NCI-H2107 (cell line): Measurements from ENCODE around the gene SEMA5A.

Experiments
- DNase-seq: peaks from one replicate; lab custom pipeline; 2025; lab: John Stamatoyannopoulos, UW

Gene SEMA5A

DNA sequence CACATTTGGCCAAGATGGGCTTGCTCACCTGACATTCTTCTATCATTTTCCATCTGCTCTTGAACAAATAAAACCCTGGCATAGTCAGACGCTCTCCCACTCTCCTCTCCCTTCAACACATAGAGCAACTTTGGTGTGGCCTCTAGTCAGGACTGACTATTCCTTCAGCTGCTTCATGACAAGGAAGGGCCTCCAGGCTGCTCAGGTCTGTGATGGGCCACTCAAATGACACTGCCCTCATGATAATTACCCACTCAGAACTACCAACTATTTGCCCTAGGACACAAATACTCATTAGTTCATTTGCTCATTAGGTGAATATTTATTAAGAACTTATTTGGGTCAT is 376.3 kb downstream of the SEMA5A start:
- DNase-seq: no peak

GRCh38 chr5:9168791-9169556 is 376.9 kb downstream of the SEMA5A start:
- DNase-seq: no peak

- no peak for DNase-seq
Observed at GRCh38 chr5:9166202-9167112, 379.4 kb downstream of the SEMA5A start.

DNA sequence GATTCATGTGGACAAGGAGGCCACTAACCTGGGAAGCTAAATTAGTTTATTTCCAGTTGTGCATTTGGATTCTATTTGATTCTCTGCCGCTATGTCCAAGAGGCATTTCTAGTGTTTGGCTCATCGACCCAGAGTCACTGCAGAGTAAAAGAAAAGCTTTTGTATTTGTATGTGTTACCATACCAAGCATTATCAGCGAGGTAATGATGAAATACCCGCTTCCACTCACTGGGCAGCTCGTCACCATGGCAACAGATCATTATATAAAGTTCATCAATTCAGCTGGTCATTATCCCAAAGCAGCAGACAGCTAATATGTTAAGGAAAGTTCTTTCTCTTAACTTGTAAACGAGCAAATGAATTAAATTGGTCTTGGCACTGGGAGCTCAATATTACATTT is 380.3 kb downstream of the SEMA5A start:
- no peak for DNase-seq

DNA sequence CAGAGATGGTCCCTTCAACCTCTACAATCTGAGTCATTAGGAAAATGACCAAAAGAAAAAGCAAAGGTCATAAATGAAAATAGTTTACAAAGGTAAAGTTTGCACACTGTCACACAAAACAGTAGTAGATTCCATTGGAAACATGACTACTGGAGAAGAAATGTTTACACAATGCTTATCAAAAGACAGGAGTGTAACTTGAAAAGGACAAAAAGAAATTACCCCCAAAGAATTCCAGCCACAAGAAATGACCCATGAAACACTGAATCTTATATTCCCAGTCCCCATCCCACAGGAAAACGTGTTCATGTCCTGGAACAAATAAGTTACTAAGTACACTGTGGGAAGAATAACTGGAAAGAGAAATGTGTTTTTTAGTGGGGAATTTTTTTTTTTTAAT is 385.1 kb downstream of the SEMA5A start:
- no peak for DNase-seq

- no peak for DNase-seq
Observed at GRCh38 chr5:9157811-9158210, 388.1 kb downstream of the SEMA5A start.

DNA sequence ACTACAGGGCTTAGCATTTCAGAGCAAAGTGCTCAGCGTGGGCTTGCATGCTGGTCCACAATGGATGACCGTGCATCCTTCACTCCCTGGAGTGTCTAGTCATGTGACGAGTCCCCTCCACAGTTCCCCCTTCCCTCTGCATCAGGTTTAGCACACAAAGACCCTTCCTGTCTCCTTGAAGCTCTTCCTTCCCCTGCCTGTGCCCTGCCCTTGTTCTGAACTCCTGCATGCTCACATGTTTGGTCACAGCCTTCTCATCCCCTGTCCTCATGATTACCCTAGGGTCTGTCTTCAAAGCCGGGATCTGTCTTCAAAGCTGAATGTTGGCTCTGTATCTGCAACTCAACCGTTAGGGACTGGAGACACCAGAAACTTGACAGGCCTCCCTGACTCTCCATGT is 388.9 kb downstream of the SEMA5A start:
- DNase-seq: no peak

GRCh38 chr5:9156282-9156681 is 389.6 kb downstream of the SEMA5A start:
- no peak for DNase-seq

DNA sequence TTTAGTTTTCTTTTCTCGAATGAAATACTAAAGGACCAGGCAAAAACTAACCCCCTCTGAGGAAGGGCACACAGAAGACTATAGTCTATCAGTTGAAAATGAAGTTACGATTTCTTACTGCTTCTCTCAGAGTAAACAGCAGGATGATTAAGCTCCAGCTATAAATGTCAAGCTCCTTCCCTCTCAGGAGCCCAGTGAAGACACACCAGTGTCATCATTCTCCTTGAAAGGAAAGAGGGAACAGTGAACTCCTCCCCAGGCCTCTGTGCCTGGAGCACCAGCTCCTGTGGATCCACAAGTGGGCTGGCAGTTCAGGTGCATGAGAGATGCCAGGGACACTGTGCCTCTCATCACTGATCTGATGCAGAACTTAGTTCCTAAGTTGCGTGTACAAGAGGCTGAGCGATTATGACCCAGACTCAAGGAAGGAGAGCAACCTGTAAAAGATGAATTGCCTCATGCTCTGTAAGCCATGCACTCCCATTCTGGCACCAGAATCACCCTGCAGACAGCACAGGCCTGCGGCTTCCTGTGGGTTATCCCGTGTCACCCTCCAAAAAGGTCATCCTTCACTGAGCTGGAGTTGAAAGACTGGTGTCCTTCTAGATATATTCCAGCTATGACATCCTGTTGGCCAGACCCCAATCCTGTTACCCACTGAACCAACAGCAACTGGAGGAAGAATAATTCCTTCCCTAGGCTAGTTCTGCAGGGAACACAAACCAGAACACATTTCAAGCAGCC is 394.0 kb downstream of the SEMA5A start:
- DNase-seq: no peak

DNA sequence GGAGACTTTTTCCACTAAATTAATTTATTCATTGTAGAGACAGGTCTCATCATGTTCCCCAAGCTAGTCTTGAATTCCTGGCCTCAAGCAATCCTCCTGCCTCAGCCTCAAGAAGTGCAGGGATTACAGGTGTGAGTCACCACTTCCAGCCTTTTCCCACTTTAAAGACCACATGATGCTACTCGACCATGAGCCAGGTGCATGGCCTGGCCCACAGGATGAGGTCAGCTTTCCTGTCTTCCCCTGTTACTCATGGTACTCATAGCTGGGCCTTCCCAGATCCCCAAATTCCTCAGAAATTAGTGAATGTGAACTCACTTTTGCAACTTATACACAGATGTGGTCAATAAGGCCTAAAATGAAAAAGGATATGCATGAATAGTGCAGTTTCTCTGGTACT is 395.9 kb downstream of the SEMA5A start:
- DNase-seq: no peak

DNA sequence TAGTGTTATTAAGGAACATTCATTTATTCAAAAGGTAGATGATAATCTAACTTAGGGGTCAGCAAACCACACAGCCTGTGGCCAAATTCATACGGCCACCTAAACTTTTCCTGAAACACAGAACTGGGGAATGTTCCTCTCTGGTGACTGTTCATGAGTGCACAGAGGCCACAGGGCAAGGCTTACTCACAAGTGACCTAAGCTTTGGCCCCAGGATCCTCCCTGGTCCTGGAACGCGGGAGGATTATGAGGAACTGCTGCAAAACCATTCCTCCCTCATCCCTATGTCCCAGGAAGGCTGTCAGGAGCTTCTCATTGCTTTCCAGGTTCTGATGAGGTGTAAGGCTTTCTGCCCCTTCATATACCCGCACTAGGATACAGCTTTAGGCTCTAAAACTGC is 397.6 kb downstream of the SEMA5A start:
- no peak for DNase-seq

DNA sequence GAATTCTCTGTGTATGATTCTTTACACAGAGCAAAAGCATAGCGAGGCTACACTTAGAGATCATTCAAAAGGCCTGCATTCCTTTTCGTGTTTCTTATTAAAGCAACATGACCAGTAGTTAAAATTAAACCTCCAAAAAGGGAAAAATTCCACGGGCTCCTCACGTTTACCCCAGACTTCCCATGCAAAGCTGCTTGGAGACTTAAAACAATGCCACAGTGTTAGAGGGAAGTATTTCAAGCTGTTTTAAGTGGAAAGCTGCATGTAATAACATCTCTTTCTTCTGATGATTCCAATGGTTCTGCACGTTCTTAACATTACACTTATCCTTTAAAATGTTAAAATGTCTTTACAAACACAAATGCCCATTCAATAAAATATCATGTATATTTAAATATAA is 405.2 kb downstream of the SEMA5A start:
- DNase-seq: no peak

- no peak for DNase-seq
Observed at GRCh38 chr5:9140202-9140601, 405.7 kb downstream of the SEMA5A start.

DNA sequence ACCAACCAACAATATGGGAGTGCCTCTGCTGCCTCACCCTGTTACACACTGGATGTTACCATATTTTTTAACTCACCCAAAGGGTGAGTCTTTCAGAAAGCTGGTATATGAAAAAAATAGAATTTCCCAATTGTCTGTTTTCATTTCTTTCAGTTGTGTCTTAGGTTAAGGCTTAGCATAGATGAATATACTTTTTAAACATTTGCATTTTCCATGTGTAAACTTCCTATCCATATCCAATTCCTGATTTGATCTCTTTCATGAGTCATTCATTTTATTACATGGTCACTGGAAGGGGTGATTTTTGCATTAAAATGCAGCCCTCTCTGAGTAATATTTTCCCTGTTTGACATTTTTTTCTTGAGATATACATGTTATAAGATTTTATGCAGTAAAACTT is 406.5 kb downstream of the SEMA5A start:
- no peak for DNase-seq

DNA sequence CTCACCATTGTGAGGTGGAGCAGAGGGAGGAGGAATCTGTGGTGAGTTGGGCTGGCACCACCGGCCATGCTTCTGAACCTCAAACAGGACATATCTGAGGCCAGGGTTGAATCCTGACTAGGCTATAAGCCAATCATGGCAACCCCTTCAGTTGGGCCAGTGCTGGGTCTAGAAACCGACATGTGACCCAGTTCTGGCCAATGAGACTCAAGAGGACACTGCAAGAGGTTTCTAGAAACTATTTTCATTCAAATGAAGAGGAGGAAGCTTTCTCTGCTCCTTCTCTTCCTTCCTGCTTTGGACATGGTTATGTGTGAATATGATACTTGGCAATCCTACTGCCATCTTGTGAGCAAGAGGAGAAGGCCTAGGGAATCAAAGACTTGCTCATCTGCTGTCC is 417.7 kb downstream of the SEMA5A start:
- no peak for DNase-seq

- no peak for DNase-seq
Observed at GRCh38 chr5:9126490-9126889, 419.4 kb downstream of the SEMA5A start.

DNA sequence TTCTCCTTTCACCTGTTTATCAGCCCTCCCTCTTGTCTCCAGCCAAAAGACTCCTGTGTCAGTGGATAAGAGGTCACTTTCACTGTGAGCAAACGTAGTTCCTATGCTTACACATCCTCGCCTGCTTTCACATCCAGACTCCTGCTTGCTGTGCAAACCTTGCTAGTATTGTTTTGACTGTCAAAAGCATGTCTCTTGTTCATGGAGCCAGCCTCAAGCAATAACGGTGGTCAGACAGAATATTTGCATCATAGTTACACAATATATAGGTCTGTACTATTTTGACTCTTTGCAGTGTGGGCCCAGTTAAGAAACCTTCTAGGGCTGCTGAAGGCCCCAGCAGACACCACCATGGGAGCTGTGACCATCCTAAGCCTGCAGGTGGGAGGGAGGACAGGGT is 420.0 kb downstream of the SEMA5A start:
- no peak for DNase-seq

GRCh38 chr5:9124838-9125237 is 421.0 kb downstream of the SEMA5A start:
- DNase-seq: no peak

DNA sequence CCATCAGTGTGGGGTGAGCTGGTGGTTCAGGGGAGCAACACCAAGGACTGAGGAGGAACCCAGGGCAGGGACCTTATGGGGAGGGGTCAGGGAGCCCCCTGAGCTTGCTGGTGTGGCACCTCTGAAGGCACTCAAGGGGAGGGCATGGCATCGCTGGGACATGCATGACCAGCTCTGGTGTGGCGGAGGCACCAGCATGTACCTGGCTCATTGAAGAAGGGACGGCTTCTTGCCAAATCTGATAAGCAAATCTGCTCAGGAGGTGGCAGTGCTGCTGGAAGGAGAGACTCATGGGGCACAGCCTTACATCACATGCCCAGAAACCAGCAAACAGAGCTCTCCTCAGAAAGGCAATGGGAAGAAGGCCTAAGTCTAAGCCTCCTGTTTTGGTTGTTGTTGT is 421.8 kb downstream of the SEMA5A start:
- DNase-seq: no peak

DNA sequence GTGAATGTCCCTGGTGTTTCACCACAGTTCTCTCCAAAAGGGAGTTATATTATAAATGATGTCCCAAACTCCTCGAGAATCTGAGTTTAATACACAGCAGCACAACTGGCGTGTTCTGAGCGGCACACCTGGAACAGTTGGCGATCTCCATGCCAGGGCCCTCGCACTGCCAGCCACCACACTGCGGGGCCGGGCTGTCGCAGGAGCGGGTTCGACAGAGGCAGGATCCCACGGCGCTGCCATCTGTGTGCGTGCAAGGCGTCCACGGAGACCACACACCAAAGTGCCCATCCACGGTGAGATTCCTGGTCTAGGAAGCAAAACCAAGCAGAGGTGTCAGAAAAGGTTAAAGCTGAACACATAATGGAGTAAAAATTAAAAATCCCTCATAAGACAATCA is 423.3 kb downstream of the SEMA5A start:
- no peak for DNase-seq

DNA sequence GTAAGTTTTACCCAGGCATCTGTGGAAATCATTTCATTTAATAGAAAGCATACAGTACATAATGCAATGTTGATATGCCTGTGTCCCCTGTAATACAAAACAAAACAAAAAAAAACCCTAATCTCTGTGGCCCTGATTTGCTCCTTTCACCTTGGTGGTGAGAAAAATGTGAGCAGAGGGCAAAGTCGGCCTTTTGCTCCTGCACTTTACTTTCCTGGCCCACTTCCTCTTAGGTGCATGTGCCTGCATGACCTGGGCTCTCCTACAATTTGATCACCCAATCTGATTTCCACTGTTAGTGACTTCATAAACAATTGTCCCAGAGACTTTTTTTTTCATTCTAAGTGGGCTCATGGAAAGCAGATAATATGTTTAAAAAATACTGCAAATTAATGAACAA is 424.3 kb downstream of the SEMA5A start:
- DNase-seq: no peak

- no peak for DNase-seq
Observed at GRCh38 chr5:9118852-9119251, 427.0 kb downstream of the SEMA5A start.

- no peak for DNase-seq
Observed at GRCh38 chr5:9115093-9115492, 430.8 kb downstream of the SEMA5A start.
